DOHH2 (cell line): ENCODE results near the gene SYNDIG1.

ENCODE experiments used
- CTCF ChIP-seq: fragments of 200-600 bp; sonication (generic); IDR thresholded peaks from one replicate; pipeline ENCODE4 v1.5.1; 2014; ENCODE audit warnings: antibody characterized with exemption, mild to moderate bottlenecking, low read depth, low read length; ENCODE audit not compliant: poor library complexity, severe bottlenecking
- EZH2phosphoT487 ChIP-seq: fragments of 200-600 bp; sonication (generic); IDR thresholded peaks from 2 replicates; pipeline ENCODE4 v1.6.1; 2017; ENCODE audit warnings: borderline replicate concordance, mild to moderate bottlenecking, antibody characterized with exemption, low read length, moderate library complexity, mixed read lengths

- TF ChIP-seq CTCF (no peak), EZH2phosphoT487 (no peak)
Observed at GRCh38 chr20:24450177-24450576, 19.3 kb upstream of the SYNDIG1 start.
